Measurements from ENCODE around the gene EPHB1. TPM values are rescaled to one million over a fixed set of nuclear protein-coding genes. Genes with fewer than 3 reads are reported as not detected.
A peak's percentile ranks its signal among the peaks of the same experiment; 100 is the strongest.

The EPHB1 gene
- total RNA-seq, 1 donor from 2014 or later, result 8.1 TPM

- ATAC-seq, result no peak
- no peak for DNase-seq (ENCODE audit: low spot score)
Measured at GRCh38 chr3:135076341-135076740, 281.3 kb downstream of the EPHB1 start.

GRCh38 chr3:135077186-135077585 lies 282.1 kb downstream of the EPHB1 start:
- no peak for ATAC-seq
- no peak for DNase-seq (ENCODE audit: low spot score)

- peak; percentile 19 for ATAC-seq
Measured at GRCh38 chr3:135078283-135078682, 283.2 kb downstream of the EPHB1 start.

DNA sequence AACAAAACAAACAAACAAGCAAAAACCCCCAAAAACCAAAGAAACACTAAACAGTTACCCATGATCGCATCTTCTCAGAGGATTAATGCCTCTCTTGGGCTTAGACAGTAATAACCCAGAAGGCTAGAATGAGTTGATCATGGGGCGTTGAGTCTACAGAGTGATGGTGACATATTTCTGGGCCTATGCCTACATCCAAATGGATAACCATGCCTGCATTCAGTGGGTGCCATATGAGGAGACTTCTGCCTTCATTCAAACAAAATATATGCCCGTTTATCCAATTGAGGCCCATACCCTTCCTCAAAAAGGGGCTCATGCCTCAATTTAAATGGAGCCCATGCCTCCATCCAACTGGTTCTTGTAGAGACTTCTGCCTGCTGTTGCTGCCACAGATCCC lies 284.0 kb downstream of the EPHB1 start:
- ATAC-seq (no peak), DNase-seq (ENCODE audit: low spot score) (no peak)

More at GRCh38 chr3:135078283-135078682, 283.2 kb downstream of the EPHB1 start:
- DNase-seq (ENCODE audit: low spot score), result no peak

GRCh38 chr3:135081451-135081850 lies 286.4 kb downstream of the EPHB1 start:
- DNase-seq (ENCODE audit: low spot score) (no peak), ATAC-seq (no peak)

- ATAC-seq (no peak), DNase-seq (ENCODE audit: low spot score) (no peak)
Measured at GRCh38 chr3:135081856-135082434, 286.9 kb downstream of the EPHB1 start.

GRCh38 chr3:135082706-135083105 lies 287.6 kb downstream of the EPHB1 start:
- ATAC-seq (no peak), DNase-seq (ENCODE audit: low spot score) (no peak)

DNA sequence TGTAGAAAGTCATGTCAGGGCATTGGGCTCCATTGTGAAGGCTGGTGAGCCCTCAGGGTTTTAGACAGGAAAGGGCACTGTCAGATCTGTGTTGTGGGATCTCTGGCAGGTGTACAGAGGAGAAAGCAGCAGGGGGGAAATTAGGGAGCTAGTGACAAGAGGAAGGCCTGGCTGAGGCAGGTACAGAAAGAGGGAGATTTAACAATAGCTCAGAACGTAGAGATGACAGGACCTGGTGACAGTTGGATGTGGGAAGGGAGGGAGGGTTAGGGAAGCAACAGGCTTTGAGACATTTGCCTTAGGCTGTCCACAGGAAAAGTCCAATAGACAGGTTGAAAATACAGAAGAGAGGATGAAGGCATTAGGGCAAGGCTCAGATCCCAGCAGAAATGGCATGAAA lies 288.1 kb downstream of the EPHB1 start:
- DNase-seq (ENCODE audit: low spot score) (no peak), ATAC-seq (no peak)

- no peak for DNase-seq (ENCODE audit: low spot score)
- ATAC-seq, result no peak
Measured at GRCh38 chr3:135083756-135084155, 288.7 kb downstream of the EPHB1 start.

DNA sequence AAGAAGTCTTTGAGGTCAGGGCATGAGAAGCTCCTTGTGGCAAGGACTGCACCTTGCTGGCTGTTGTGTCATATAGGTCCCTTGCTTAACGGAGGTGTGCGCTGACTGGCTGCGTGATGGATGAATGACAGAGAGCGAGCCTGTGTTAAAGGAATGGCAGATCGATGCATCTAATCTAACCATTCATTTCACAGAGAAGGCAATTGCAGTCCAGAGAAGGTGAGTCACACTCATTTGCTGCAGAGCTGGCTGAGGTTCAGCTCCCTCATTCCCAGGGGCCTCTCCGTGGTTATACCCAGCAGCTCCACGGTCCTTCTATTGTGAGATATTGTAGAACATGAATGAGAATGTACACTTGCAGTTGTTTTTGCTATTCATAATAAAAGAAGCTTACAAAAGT lies 289.3 kb downstream of the EPHB1 start:
- no peak for ATAC-seq
- no peak for DNase-seq (ENCODE audit: low spot score)

DNA sequence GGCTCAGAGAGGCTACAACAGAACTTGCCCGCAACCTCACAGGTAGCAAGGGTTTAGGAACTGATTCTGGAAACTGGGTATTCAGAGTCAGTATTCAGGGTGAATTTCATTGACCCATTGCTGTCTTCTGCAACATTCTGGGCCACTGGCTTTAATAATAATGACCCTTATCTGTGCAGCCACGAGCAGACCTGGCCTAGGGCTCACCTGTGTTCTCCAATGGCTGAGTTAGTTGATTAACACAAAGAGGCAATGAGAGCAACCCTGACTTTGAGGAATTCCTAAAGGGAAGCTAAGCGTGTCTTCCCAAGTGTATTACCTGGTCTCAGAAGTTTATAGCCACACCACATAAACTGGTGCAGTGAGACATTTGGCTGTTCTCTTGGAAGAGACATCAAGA lies 289.9 kb downstream of the EPHB1 start:
- ATAC-seq, result no peak
- no peak for DNase-seq (ENCODE audit: low spot score)

GRCh38 chr3:135085652-135086436 lies 290.8 kb downstream of the EPHB1 start:
- DNase-seq (ENCODE audit: low spot score), result no peak
- ATAC-seq, result no peak

DNA sequence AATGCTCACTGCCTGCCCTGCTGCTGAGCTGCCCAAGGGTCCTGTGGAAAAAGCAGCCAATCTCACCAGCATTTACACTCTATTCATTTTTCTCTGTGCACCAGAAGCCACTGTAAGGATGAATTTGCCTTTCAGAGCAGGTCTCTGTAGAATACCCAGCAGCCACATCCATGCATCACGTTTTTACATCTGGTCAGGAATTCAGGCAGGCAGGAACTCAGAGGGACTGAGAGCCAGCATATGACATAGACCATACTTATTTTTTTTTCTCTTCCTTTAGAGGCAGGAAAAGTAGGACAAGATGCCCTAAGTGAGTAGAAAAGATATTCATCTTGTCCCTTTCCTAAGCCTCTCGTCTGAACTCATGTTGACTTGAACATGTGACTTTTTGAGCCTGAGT lies 292.7 kb downstream of the EPHB1 start:
- ATAC-seq, result no peak
- no peak for DNase-seq (ENCODE audit: low spot score)

DNA sequence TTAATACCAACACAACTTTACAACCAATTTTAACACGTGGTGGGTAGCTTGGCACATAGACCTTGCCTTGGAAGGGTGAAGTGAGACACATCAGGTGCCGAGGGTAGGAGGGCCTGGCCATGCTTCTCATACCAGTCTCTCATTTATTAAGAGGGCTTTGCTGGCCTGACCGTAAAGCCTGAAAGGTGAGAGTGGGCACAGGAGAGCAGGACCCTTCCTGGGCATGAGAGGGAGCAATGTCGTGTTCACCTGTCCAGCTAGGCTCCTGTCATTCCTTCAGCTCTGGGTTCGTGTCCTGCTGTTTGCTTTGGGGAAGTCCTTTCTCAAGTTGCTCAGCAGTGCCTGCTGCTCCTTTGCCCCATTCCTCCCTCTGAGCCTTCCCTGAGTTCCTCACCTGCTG lies 294.4 kb downstream of the EPHB1 start:
- ATAC-seq, result no peak
- DNase-seq (ENCODE audit: low spot score), result no peak

- no peak for ATAC-seq
- no peak for DNase-seq (ENCODE audit: low spot score)
Measured at GRCh38 chr3:135090020-135090717, 295.1 kb downstream of the EPHB1 start.

GRCh38 chr3:135091946-135092345 lies 296.9 kb downstream of the EPHB1 start:
- DNase-seq (ENCODE audit: low spot score) (no peak), ATAC-seq (no peak)

DNA sequence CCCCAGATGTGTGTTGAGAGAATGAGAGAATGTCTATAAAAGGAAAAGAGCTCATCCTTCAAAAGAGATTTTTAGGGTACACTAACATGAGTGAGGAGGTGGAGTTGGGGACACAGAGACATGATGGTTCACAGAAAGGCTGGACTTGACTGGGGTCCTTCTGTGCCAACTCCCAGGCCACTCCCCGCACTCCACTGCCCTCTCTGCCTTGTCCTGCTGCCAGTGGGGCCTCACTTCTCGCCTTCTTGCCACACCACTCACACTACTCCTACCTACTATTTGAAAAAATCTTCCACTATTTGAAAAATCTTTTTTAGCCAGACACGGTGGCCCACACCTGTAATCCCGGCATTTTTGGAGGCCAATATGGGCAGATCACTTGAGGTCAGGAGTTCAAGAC lies 298.1 kb downstream of the EPHB1 start:
- DNase-seq (ENCODE audit: low spot score), result no peak
- ATAC-seq, result no peak

DNA sequence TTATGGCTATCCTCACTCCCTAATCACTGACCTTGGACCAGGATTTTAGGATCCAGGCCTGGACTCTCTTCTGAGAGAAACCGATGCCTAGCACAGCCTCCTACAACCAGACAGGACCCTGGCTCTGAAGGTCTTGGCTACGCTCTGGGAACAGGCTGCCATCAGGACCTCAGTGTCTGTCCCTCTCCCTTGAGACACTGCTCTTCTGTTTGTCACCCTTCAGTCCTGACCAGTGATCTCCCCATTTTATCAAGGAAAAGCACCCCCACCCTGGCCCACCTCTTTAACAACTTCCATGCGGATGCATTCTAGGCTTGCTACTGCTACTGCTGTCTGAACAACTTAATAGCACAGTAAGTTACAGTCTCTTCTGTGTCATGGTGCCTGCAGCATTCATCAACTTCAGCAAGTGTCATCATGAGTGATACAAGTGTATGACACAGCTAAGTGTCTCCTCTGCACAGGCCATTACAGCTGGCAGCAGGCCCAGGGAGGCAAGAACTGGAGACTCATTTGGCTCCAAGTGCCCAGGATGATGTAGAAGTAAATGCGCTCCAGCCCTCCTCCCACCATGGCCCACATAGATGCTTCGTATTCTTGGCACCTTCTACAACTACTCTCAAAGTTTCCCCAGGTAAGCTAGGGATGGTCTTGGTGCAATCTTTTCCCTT lies 302.4 kb downstream of the EPHB1 start:
- ATAC-seq (no peak), DNase-seq (ENCODE audit: low spot score) (no peak)

- DNase-seq (ENCODE audit: low spot score) (no peak), ATAC-seq (peak; percentile 41)
Measured at GRCh38 chr3:135099734-135100355, 304.8 kb downstream of the EPHB1 start.

- ATAC-seq, result no peak
- DNase-seq (ENCODE audit: low spot score), result no peak
Measured at GRCh38 chr3:135100366-135100765, 305.3 kb downstream of the EPHB1 start.

GRCh38 chr3:135103917-135104316 lies 308.9 kb downstream of the EPHB1 start:
- ATAC-seq (no peak), DNase-seq (ENCODE audit: low spot score) (no peak)
